SU-DHL-6 (cell line): ENCODE results near the gene NUB1.

Source experiments
- EZH2phosphoT487 ChIP-seq: fragments of 200-600 bp; sonication (generic), shearing (Covaris generic); conservative IDR thresholded peaks from 2 replicates; pipeline ENCODE4 v1.6.1; 2018; ENCODE audit warnings: mild to moderate bottlenecking, antibody characterized with exemption, low read length, moderate library complexity, mixed read lengths
- TF ChIP-seq, protein P1 (sequence below): fragments of 200-600 bp; sonication (generic); IDR thresholded peaks from one replicate; pipeline ENCODE4 v1.5.1; 2017; ENCODE audit warnings: antibody characterized with exemption, mild to moderate bottlenecking, low read length, moderate library complexity; ENCODE audit not compliant: insufficient read depth, poor library complexity, severe bottlenecking

DNA sequence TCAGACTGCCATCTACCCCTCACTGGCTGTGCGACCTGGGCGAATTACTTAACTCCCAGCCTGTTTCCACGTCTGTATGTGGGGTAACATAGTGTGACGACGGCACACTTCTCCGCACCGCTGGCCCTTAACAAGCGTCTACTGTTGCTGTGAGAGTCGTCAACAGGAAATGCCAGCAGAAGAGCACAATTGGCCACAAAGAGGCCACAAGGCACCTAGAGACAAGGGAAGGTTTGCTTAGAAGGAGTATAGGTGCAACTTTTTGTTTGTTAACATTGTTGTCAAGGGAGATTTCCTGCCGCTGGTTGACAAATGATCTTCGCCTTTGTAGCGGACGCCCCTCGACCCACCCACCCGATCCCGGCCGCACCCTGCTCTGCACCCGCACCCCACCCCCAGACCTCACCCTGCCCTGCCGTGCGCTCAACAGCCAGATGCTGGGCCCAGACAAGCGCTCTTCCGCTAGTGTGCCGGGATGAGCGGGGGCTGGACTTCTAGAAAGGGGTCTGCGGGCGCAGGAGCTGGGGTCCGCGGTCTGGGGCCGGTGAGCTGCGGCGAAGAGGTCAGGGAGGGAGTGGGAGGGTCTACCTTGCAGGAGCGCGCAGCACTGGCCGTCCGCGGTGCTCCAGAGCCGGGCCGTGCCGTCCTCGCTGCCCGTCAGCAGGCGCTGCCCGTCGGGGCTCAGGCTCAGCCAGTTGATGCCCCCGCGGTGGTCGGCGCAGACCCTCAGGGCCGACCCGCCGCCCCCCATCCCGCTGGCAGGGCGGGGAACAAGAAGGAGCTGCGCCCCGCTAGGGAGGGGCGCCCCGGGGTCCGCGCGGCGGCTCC is 67.4 kb downstream of the NUB1 start:
- TF ChIP-seq, protein P1, sequence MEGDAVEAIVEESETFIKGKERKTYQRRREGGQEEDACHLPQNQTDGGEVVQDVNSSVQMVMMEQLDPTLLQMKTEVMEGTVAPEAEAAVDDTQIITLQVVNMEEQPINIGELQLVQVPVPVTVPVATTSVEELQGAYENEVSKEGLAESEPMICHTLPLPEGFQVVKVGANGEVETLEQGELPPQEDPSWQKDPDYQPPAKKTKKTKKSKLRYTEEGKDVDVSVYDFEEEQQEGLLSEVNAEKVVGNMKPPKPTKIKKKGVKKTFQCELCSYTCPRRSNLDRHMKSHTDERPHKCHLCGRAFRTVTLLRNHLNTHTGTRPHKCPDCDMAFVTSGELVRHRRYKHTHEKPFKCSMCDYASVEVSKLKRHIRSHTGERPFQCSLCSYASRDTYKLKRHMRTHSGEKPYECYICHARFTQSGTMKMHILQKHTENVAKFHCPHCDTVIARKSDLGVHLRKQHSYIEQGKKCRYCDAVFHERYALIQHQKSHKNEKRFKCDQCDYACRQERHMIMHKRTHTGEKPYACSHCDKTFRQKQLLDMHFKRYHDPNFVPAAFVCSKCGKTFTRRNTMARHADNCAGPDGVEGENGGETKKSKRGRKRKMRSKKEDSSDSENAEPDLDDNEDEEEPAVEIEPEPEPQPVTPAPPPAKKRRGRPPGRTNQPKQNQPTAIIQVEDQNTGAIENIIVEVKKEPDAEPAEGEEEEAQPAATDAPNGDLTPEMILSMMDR: no peak
- no peak for TF ChIP-seq EZH2phosphoT487
